ENCODE measurements around the gene PNPT1. TPM values are rescaled to one million over a fixed set of nuclear protein-coding genes. Genes with fewer than 3 reads are reported as not detected.
A peak's percentile ranks its signal among the peaks of the same experiment; 100 is the strongest.

Gene PNPT1
- polyA plus RNA-seq, 2 of the 4 experiments (the other 2 are of a cell fraction), result 49.6 to 65.9 TPM

GRCh38 chr2:55621802-55622201, 71.8 kb downstream of the PNPT1 start (continued):
- TF ChIP-seq SMC3 (IDR thresholded peaks at IDR 0.05), result no peak

- H3K4me3 ChIP-seq, result no peak overlapping the region
- H3K27ac ChIP-seq, result no peak overlapping the region
- H3K9me3 ChIP-seq, result no peaks in the 10 kb centered on the region
- peak overlapping the region; percentile 41; the same call in 1 of the 3 replicates for H3K4me2 ChIP-seq
- H3K4me1 ChIP-seq, result peaks cover 16% of the 10 kb centered on the region
- CTCF ChIA-PET, result interaction anchor here (0.8 to 1.4 kb wide), 6 partner anchors 9 to 115 kb away, joined by 3 to 4 read pairs (median 3); no protein-coding TSS in a partner anchor
- TF ChIP-seq CTCF (IDR thresholded peaks at IDR 0.05), result peak; percentile 41
- TF ChIP-seq MAZ (IDR thresholded peaks at IDR 0.05; ENCODE audit: borderline replicate concordance, low read depth, low read length), result no peak
- no peak for TF ChIP-seq NR3C1 (IDR thresholded peaks at IDR 0.05)
- no peak for TF ChIP-seq HOXB5 (CRISPR knock-in tag; IDR thresholded peaks at IDR 0.05)
- TF ChIP-seq GATA3 (IDR thresholded peaks at IDR 0.05; ENCODE audit: borderline replicate concordance), result no peak
- no peak for TF ChIP-seq RNF2 (IDR thresholded peaks at IDR 0.05; ENCODE audit: borderline replicate concordance, low read depth)
- TF ChIP-seq ZC3H11A (IDR thresholded peaks at IDR 0.05), result no peak
- TF ChIP-seq RCOR1 (IDR thresholded peaks at IDR 0.05; ENCODE audit: low read depth, low read length), result no peak
- no peak for TF ChIP-seq BHLHE40 (IDR thresholded peaks at IDR 0.05; ENCODE audit: low read depth, low read length)
- TF ChIP-seq FOSL2 (IDR thresholded peaks at IDR 0.05), result no peak
- no peak for TF ChIP-seq FOSL2 (CRISPR knock-in tag; IDR thresholded peaks at IDR 0.05)
- peak; percentile 55 for TF ChIP-seq MAFK (IDR thresholded peaks at IDR 0.05; ENCODE audit: partially characterized antibody)
- TF ChIP-seq FOXS1 (CRISPR knock-in tag; IDR thresholded peaks at IDR 0.05), result no peak
- no peak for TF ChIP-seq ZNF302 (CRISPR knock-in tag; IDR thresholded peaks at IDR 0.05)
- TF ChIP-seq KDM5A (IDR thresholded peaks at IDR 0.05), result no peak
- no peak for TF ChIP-seq ESRRA (IDR thresholded peaks at IDR 0.05; ENCODE audit: borderline replicate concordance, low read length)
- TF ChIP-seq E2F6 (IDR thresholded peaks at IDR 0.05; ENCODE audit: borderline replicate concordance, low read depth), result no peak
- no peak for TF ChIP-seq HOXA7 (CRISPR knock-in tag; IDR thresholded peaks at IDR 0.05)
- no peak for TF ChIP-seq EHF (CRISPR knock-in tag; IDR thresholded peaks at IDR 0.05)
- TF ChIP-seq CBX8 (IDR thresholded peaks at IDR 0.05), result no peak
- no peak for TF ChIP-seq KDM1A (IDR thresholded peaks at IDR 0.05; ENCODE audit: low read depth)
- no peak for TF ChIP-seq CEBPB (IDR thresholded peaks at IDR 0.05)
- no peak for TF ChIP-seq ELK1 (IDR thresholded peaks at IDR 0.05; ENCODE audit: low read depth, low read length)
- 0 out of 5 replicates have a peak, but pooled peaks have one; percentile 15 to 30 for TF ChIP-seq RAD21 (conservative IDR thresholded peaks at IDR 0.05 in 1 of 2, IDR thresholded peaks at IDR 0.05 in 1 of 2)
- no peak for TF ChIP-seq SREBF2 (IDR thresholded peaks at IDR 0.05)
- no peak for TF ChIP-seq JUN (IDR thresholded peaks at IDR 0.05)
- no peak for TF ChIP-seq CHD4 (IDR thresholded peaks at IDR 0.05; ENCODE audit: borderline replicate concordance)
- TF ChIP-seq JUNB (IDR thresholded peaks at IDR 0.05), result no peak
- no peak for TF ChIP-seq EP300 (IDR thresholded peaks at IDR 0.05)
- no peak for TF ChIP-seq ZSCAN20 (CRISPR knock-in tag; IDR thresholded peaks at IDR 0.05)
- no peak for TF ChIP-seq NPAS2 (CRISPR knock-in tag; IDR thresholded peaks at IDR 0.05; ENCODE audit: borderline replicate concordance)
- TF ChIP-seq MAX (IDR thresholded peaks at IDR 0.05), result no peak
- no peak for TF ChIP-seq PBX3 (IDR thresholded peaks at IDR 0.05)
- no peak for TF ChIP-seq RARB (CRISPR knock-in tag; IDR thresholded peaks at IDR 0.05)
- 0 out of 3 replicates have a peak, but pooled peaks have one; percentile 27 for TF ChIP-seq SMC3 (IDR thresholded peaks at IDR 0.05)
- TF ChIP-seq MYC (IDR thresholded peaks at IDR 0.05; ENCODE audit: borderline replicate concordance, low read length), result no peak
- FAIRE-seq, result no peak
- ATAC-seq, result peak; percentile 22 to 23; a peak in 3 of 6 replicates
- POLR2A ChIA-PET, result no interaction called here
- 54% methylated on average over 3 of the region's 3 CpGs for WGBS (ENCODE audit: missing lambda C conversion rate)
- DNase-seq (ENCODE audit: low read depth in 1 of 2, low spot score in 1 of 2), result peak in 1 of 2 experiments; percentile 62
These were observed 73.4 kb downstream of the PNPT1 start for GRCh38 chr2:55620123-55620779.

Measured in A549 (cell line).